Hepatic stellate cell (primary cell): ENCODE data around the gene CALB2.
"Not testable (repeated sequence)": the region's sequence is repeated elsewhere in the genome, so short reads cannot be mapped to it uniquely, and the experiment has no call there.

Experiments
- DNase-seq: peaks from one replicate; pipeline ENCODE4 v3.0.0; 2011; ENCODE audit warnings: low spot score

CALB2 gene

GRCh38 chr16:71352963-71353460 lies 5.5 kb upstream of the CALB2 start:
- DNase-seq: no peak

GRCh38 chr16:71353736-71354135 lies 4.8 kb upstream of the CALB2 start:
- DNase-seq: no peak

GRCh38 chr16:71354156-71354555 lies 4.4 kb upstream of the CALB2 start:
- DNase-seq: no peak

- no peak for DNase-seq
These were observed 2.3 kb upstream of the CALB2 start for GRCh38 chr16:71356051-71356740.

GRCh38 chr16:71356936-71357335 lies 1.6 kb upstream of the CALB2 start:
- not testable (repeated sequence) for DNase-seq

- DNase-seq: no peak
These were observed 842 bp upstream of the CALB2 start for GRCh38 chr16:71357681-71358080.

GRCh38 chr16:71359431-71359830 lies 908 bp downstream of the CALB2 start:
- no peak for DNase-seq

GRCh38 chr16:71360378-71360777 lies 1.9 kb downstream of the CALB2 start:
- DNase-seq: peak; percentile 94

- DNase-seq: no peak
These were observed 5.7 kb downstream of the CALB2 start for GRCh38 chr16:71364133-71364681.

- no peak for DNase-seq
These were observed 6.5 kb downstream of the CALB2 start for GRCh38 chr16:71365021-71365420.

- peak; percentile 64 for DNase-seq
These were observed 8.9 kb downstream of the CALB2 start for GRCh38 chr16:71367241-71367976.

GRCh38 chr16:71368958-71369357 lies 10.4 kb downstream of the CALB2 start:
- no peak for DNase-seq

- DNase-seq: no peak
These were observed 11.0 kb downstream of the CALB2 start for GRCh38 chr16:71369494-71369893.

- no peak for DNase-seq
These were observed 12.7 kb downstream of the CALB2 start for GRCh38 chr16:71371237-71371636.

- DNase-seq: no peak
These were observed 14.6 kb downstream of the CALB2 start for GRCh38 chr16:71373073-71373472.

GRCh38 chr16:71376465-71377157 lies 18.1 kb downstream of the CALB2 start:
- no peak for DNase-seq

- DNase-seq: no peak
These were observed 21.2 kb downstream of the CALB2 start for GRCh38 chr16:71379711-71380110.

GRCh38 chr16:71380831-71381230 lies 22.3 kb downstream of the CALB2 start:
- DNase-seq: no peak

- DNase-seq: no peak
These were observed 24.7 kb downstream of the CALB2 start for GRCh38 chr16:71383054-71383773.

- no peak for DNase-seq
These were observed 25.7 kb downstream of the CALB2 start for GRCh38 chr16:71384073-71384724.
